Ascending aorta (tissue), 2 donors: Measurements from ENCODE around the gene ALPL. TPM values are rescaled to one million over a fixed set of nuclear protein-coding genes. Genes with fewer than 3 reads are reported as not detected.

Source experiments
- DNase-seq, 2 donors: peaks; one replicate each; pipeline ENCODE4 v3.0.0-alpha.2; 2019; ENCODE audit warnings: low spot score in 2 of 2
- H3K27ac ChIP-seq, 2 donors: fragments of 200-600 bp; sonication (generic); one replicate each; pipeline ENCODE4 v1.5.1; 2016 to 2017; ENCODE audit warnings: mild to moderate bottlenecking in 1 of 2
- H3K27me3 ChIP-seq: fragments of 200-600 bp; sonication (generic); one replicate; pipeline ENCODE4 v1.5.1; 2017
- H3K36me3 ChIP-seq, 2 donors: fragments of 200-600 bp; sonication (generic); one replicate each; pipeline ENCODE4 v1.5.1; 2016
- H3K4me1 ChIP-seq, 2 donors: fragments of 200-600 bp; sonication (generic); one replicate each; pipeline ENCODE4 v1.5.1; 2016 to 2017; ENCODE audit warnings: mild to moderate bottlenecking in 1 of 2
- H3K4me3 ChIP-seq, 2 donors: fragments of 200-600 bp; sonication (generic); one replicate each; pipeline ENCODE4 v1.5.1; 2016 to 2017; ENCODE audit warnings: mild to moderate bottlenecking in 1 of 2
- H3K9me3 ChIP-seq, 2 donors: fragments of 200-600 bp; sonication (generic); one replicate each; pipeline ENCODE4 v1.5.1; 2016
- intact Hi-C: fragments of 100-400 bp; cut with DNase I; formaldehyde crosslinking; loops from one replicate; pipeline ENCODE4 v1.15.1; 2023
- total RNA-seq: library from RNA; depleted of rRNA; stranded (reverse); fragments of >200 nt; gene quantifications from one replicate; pipeline ENCODE4 v1.1.0, GENCODE V29; 2016
- TF ChIP-seq, protein P1 (sequence below), 3 experiments: fragments of 200-600 bp in 2 of 3; fragments of 450-650 bp in 1 of 3; sonication (generic) in 2 of 3; IDR thresholded peaks; one replicate each; pipeline ENCODE4 v1.5.1; 2016 to 2019; ENCODE audit warnings: antibody characterized with exemption in 3 of 3, mild to moderate bottlenecking in 1 of 3, moderate library complexity in 1 of 3

Gene ALPL
- total RNA-seq, 1 donor from 2014 or later = 35.3 TPM

- DNase-seq = no peak
- TF ChIP-seq, protein P1, sequence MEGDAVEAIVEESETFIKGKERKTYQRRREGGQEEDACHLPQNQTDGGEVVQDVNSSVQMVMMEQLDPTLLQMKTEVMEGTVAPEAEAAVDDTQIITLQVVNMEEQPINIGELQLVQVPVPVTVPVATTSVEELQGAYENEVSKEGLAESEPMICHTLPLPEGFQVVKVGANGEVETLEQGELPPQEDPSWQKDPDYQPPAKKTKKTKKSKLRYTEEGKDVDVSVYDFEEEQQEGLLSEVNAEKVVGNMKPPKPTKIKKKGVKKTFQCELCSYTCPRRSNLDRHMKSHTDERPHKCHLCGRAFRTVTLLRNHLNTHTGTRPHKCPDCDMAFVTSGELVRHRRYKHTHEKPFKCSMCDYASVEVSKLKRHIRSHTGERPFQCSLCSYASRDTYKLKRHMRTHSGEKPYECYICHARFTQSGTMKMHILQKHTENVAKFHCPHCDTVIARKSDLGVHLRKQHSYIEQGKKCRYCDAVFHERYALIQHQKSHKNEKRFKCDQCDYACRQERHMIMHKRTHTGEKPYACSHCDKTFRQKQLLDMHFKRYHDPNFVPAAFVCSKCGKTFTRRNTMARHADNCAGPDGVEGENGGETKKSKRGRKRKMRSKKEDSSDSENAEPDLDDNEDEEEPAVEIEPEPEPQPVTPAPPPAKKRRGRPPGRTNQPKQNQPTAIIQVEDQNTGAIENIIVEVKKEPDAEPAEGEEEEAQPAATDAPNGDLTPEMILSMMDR (IDR thresholded peaks at IDR 0.05) = no peak
- Histone ChIP-seq H3K9me3 (no peaks in the 10 kb centered on the region), H3K27me3 (no peaks in the 10 kb centered on the region), H3K4me1 (no peaks in the 10 kb centered on the region), H3K27ac (no peak overlapping the region), H3K4me3 (no peak overlapping the region), H3K36me3 (no peaks in the 10 kb centered on the region)
- intact Hi-C loops = no loop called here
Observed at GRCh38 chr1:21526441-21526840, 17.2 kb downstream of the ALPL start.

DNA sequence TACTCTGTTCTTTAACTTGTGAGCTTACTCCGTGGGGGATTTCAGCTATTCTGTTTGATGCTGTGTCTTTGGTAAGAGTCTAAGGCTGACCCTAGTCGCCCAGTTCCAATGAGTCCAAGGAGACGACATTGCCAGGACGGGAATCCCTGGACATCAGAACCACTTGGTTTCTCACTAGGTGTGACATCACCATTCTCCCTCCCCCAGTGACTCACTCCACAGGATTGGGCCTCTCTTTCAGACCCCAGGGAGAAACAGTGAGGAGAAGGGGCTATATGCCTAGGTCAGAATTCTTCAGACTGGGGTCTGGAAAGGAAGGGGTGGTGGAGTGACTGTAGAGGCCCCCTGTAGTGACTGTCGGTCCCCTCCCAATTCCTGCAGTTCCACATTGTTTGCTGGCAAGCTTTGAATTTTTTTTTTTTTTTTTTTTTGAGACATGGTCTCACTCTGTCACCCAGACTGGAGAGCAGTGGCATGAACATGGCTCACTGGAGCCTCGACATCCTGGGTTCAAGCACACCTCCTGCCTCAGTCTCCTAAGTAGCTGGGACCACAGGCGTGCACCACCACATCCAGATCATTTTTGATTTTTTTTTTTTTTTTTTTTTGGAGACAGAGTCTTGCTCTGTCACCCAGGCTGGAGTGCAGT lies 21.3 kb downstream of the ALPL start:
- TF ChIP-seq, protein P1 (IDR thresholded peaks at IDR 0.05) = no peak
- Histone ChIP-seq H3K4me1 (no peaks in the 10 kb centered on the region), H3K9me3 (no peaks in the 10 kb centered on the region), H3K36me3 (no peaks in the 10 kb centered on the region), H3K27me3 (no peaks in the 10 kb centered on the region), H3K4me3 (no peak overlapping the region), H3K27ac (no peak overlapping the region)
- DNase-seq = no peak
- intact Hi-C loops = no loop called here

GRCh38 chr1:21531241-21531640 lies 22.0 kb downstream of the ALPL start:
- intact Hi-C loops = no loop called here
- Histone ChIP-seq H3K36me3 (no peaks in the 10 kb centered on the region), H3K27me3 (no peaks in the 10 kb centered on the region), H3K9me3 (no peaks in the 10 kb centered on the region), H3K4me1 (no peaks in the 10 kb centered on the region), H3K4me3 (no peak overlapping the region), H3K27ac (no peak overlapping the region)
- no peak for DNase-seq
- TF ChIP-seq, protein P1 (IDR thresholded peaks at IDR 0.05) = no peak

DNA sequence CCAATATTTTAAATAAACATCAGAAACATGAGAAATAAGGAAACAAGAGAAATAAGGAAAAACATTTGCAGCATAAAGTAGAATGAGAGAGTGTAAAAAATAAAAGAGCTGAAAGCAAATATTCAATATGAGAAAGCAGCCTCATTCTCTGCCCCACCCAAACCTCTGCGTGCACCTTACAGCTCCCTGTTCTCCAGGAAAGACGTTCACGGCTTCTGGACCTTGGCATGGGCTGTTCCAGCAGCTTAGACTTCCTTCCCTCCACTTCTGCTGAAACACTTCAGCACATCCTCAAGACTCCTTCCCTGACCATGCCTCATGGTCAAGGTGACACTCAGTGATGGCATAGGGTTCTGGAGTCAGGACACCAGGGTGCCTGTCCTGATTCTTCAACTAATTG lies 23.3 kb downstream of the ALPL start:
- Histone ChIP-seq H3K9me3 (no peaks in the 10 kb centered on the region), H3K4me3 (no peak overlapping the region), H3K27me3 (no peaks in the 10 kb centered on the region), H3K36me3 (no peaks in the 10 kb centered on the region), H3K4me1 (no peaks in the 10 kb centered on the region), H3K27ac (no peak overlapping the region)
- TF ChIP-seq, protein P1 (IDR thresholded peaks at IDR 0.05) = no peak
- intact Hi-C loops = no loop called here
- DNase-seq = no peak

DNA sequence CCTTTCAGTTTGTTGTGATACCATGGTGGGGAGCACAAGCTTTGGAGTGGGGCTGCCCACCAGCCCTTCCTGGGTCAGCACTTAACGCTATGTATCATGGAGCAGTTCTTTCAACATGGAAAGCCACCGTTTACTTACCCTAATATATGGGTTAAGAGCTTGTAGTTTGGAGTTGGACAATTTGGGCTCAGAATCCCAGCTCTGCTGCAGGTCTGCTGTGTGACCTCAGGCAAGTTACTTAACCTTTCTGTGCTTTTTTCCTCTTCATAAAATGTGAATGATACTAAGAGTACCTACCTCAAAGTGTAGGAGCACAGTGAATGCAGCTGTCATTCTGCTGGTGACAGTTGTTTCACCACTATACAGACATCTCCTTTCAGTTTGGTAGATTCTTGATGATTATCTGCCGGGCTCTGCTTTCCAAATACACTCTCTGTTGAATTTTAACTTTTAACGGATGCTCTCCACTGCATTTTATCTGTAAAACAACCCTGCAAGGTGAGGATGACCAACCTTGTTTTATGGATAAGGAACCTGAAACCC lies 23.8 kb downstream of the ALPL start:
- H3K9me3 ChIP-seq = no peaks in the 10 kb centered on the region
- TF ChIP-seq, protein P1 (IDR thresholded peaks at IDR 0.05) = no peak
- H3K36me3 ChIP-seq = no peaks in the 10 kb centered on the region
- intact Hi-C loops = no loop called here
- H3K4me3 ChIP-seq = no peak overlapping the region
- no peak overlapping the region for H3K27ac ChIP-seq
- DNase-seq = no peak
- no peaks in the 10 kb centered on the region for H3K4me1 ChIP-seq
- no peaks in the 10 kb centered on the region for H3K27me3 ChIP-seq
